Measurements from ENCODE around the gene KAT7. TPM values are rescaled to one million over a fixed set of nuclear protein-coding genes. Genes with fewer than 3 reads are reported as not detected.
A peak's percentile ranks its signal among the peaks of the same experiment; 100 is the strongest.
"Not testable (repeated sequence)": the region's sequence is repeated elsewhere in the genome, so short reads cannot be mapped to it uniquely, and the experiment has no call there.

Gene KAT7
- total RNA-seq, 2 donors from 2014 or later, result 38.9 to 51.4 TPM

GRCh38 chr17:49825645-49826044, 37.2 kb downstream of the KAT7 start:
- Histone ChIP-seq H3K36me3 (peaks cover 59% of the 10 kb centered on the region), H3K4me1 (ENCODE audit: control insufficient read depth in 1 of 2, low read depth in 2 of 2) (peaks cover 17 to 23% of the 10 kb centered on the region in 2 donors)
- no peak for ATAC-seq (ENCODE audit: insufficient number of reproducible peaks, low FRiP score, low read depth)

GRCh38 chr17:49828325-49828724, 39.8 kb downstream of the KAT7 start:
- not testable (repeated sequence) for DNase-seq (ENCODE audit: low spot score); H3K27me3 ChIP-seq (replicated peaks; ENCODE audit: insufficient read depth); H3K9me3 ChIP-seq; H3K4me3 ChIP-seq
- Histone ChIP-seq H3K4me1 (ENCODE audit: control insufficient read depth in 1 of 2, low read depth in 2 of 2) (peaks cover 13 to 31% of the 10 kb centered on the region in 2 donors), H3K36me3 (peaks cover 36% of the 10 kb centered on the region), H3K27ac (peak overlapping the region; percentile 5 to 57)
- ATAC-seq (ENCODE audit: insufficient number of reproducible peaks, low FRiP score, low read depth), result peak; percentile 82

More at GRCh38 chr17:49825645-49826044, 37.2 kb downstream of the KAT7 start:
- no peaks in the 10 kb centered on the region for H3K27me3 ChIP-seq (replicated peaks; ENCODE audit: insufficient read depth)
- no peak overlapping the region for H3K4me3 ChIP-seq
- H3K27ac ChIP-seq, result no peak overlapping the region
- no peak for TF ChIP-seq CTCF (IDR thresholded peaks at IDR 0.05)
- H3K9me3 ChIP-seq, result no peaks in the 10 kb centered on the region
- no peak for DNase-seq (ENCODE audit: low spot score)

- ATAC-seq (ENCODE audit: insufficient number of reproducible peaks, low FRiP score, low read depth) (no peak), DNase-seq (ENCODE audit: low spot score) (no peak)
- peak overlapping the region in 1 of 2 donors; percentile 57 for H3K27ac ChIP-seq
- peaks cover 13 to 31% of the 10 kb centered on the region in 2 donors for H3K4me1 ChIP-seq (ENCODE audit: control insufficient read depth in 1 of 2, low read depth in 2 of 2)
- no peak for TF ChIP-seq CTCF (IDR thresholded peaks at IDR 0.05)
- H3K27me3 ChIP-seq (replicated peaks; ENCODE audit: insufficient read depth), result no peaks in the 10 kb centered on the region
- H3K36me3 ChIP-seq, result peaks cover 29% of the 10 kb centered on the region
- H3K9me3 ChIP-seq, result no peaks in the 10 kb centered on the region
- H3K4me3 ChIP-seq, result no peak overlapping the region
Measured at GRCh38 chr17:49829026-49829425, 40.5 kb downstream of the KAT7 start.

GRCh38 chr17:49830605-49831004, 42.1 kb downstream of the KAT7 start:
- Histone ChIP-seq H3K4me3 (no peak overlapping the region), H3K36me3 (peaks cover 26% of the 10 kb centered on the region), H3K4me1 (ENCODE audit: control insufficient read depth in 1 of 2, low read depth in 2 of 2) (peaks cover 19 to 42% of the 10 kb centered on the region in 2 donors), H3K27me3 (replicated peaks; ENCODE audit: insufficient read depth) (no peaks in the 10 kb centered on the region), H3K27ac (peak overlapping the region; percentile 36 to 53), H3K9me3 (no peaks in the 10 kb centered on the region)
- DNase-seq (ENCODE audit: low spot score), result no peak
- no peak for ATAC-seq (ENCODE audit: insufficient number of reproducible peaks, low FRiP score, low read depth)
- no peak for TF ChIP-seq CTCF (IDR thresholded peaks at IDR 0.05)

DNA sequence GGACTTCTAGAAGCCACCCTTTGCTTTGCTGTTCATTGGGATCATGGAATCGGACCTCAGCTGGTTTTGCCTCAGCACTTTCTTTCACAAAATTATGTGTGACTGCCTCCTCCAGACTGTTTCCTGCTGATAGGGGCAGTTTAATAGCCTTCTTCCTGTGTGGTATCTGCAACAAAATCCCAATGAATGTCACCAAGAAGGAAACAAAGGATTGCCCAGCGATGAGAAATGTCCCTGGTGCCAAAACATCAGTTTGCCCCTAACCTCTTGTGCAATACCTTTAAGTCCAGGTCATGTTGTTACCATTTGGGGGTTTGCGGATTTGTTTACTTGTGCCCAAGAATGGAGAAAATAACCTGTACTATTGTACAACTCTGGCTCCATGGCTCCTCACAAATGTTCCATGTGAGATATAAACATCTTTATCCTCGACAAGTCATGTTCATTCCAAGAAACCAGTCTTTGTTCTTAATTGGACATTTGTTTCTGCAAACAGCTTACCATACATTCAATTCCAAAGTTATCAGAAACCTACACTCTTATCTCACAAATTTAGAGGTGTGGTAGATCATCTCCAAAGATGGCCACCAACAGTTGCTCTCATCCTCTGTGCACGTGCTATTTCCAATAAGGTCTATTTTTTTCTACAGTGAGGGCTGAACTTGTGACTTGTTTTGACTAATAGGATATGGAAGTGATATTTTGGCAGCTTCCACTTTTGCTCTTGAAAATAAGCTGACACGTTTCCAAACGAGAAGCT, 44.5 kb downstream of the KAT7 start:
- TF ChIP-seq CTCF (IDR thresholded peaks at IDR 0.05), result no peak

More for the DNA sequence above, 44.5 kb downstream of the KAT7 start:
- Histone ChIP-seq H3K36me3 (peaks cover 11% of the 10 kb centered on the region), H3K27me3 (replicated peaks; ENCODE audit: insufficient read depth) (no peaks in the 10 kb centered on the region), H3K27ac (no peak overlapping the region), H3K4me1 (ENCODE audit: control insufficient read depth in 1 of 2, low read depth in 2 of 2) (peaks cover 26 to 55% of the 10 kb centered on the region in 2 donors), H3K9me3 (no peaks in the 10 kb centered on the region), H3K4me3 (no peak overlapping the region)
- no peak for DNase-seq (ENCODE audit: low spot score)
- ATAC-seq (ENCODE audit: insufficient number of reproducible peaks, low FRiP score, low read depth), result no peak

All from thoracic aorta (tissue), 2 donors.